Measurements from ENCODE around the gene NOL4L. TPM values are rescaled to one million over a fixed set of nuclear protein-coding genes. Genes with fewer than 3 reads are reported as not detected.

The NOL4L gene
- polyA plus RNA-seq, 2 of the 4 experiments (the other 2 are of a cell fraction), result 9.5 to 11.8 TPM

- FAIRE-seq (no peak), ATAC-seq (no peak), DNase-seq (ENCODE audit: low read depth in 1 of 2, low spot score in 1 of 2) (no peak)
- CTCF ChIA-PET, result interaction anchor here (0.6 to 1.4 kb wide), 6 partner anchors 11 to 34 kb away, joined by 3 to 4 read pairs (median 4); no protein-coding TSS in a partner anchor
- no peaks in the 10 kb centered on the region for H3K4me1 ChIP-seq
- TF ChIP-seq POLR2AphosphoS2 (conservative IDR thresholded peaks at IDR 0.05; ENCODE audit: low read length) (no peak), PHF8 (IDR thresholded peaks at IDR 0.05; ENCODE audit: borderline replicate concordance, low read depth) (no peak), HOXA7 (CRISPR knock-in tag; IDR thresholded peaks at IDR 0.05) (no peak), ZSCAN20 (CRISPR knock-in tag; IDR thresholded peaks at IDR 0.05) (no peak), ZC3H11A (IDR thresholded peaks at IDR 0.05) (no peak), CEBPB (IDR thresholded peaks at IDR 0.05) (no peak), E2F6 (IDR thresholded peaks at IDR 0.05; ENCODE audit: borderline replicate concordance, low read depth) (no peak), MAZ (IDR thresholded peaks at IDR 0.05; ENCODE audit: borderline replicate concordance, low read depth, low read length) (no peak)
- no peaks in the 10 kb centered on the region for H3K9me3 ChIP-seq
- no peak overlapping the region for H3K4me3 ChIP-seq
- 87% methylated on average over 6 of the region's 6 CpGs for WGBS (ENCODE audit: missing lambda C conversion rate)
- POLR2A ChIA-PET, result no interaction called here
- H3K4me2 ChIP-seq, result no peak overlapping the region
- H3K27ac ChIP-seq, result no peak overlapping the region
Measured at GRCh38 chr20:32427996-32428395, 157.1 kb downstream of the NOL4L start.

GRCh38 chr20:32421290-32421689, 163.8 kb downstream of the NOL4L start:
- Histone ChIP-seq H3K4me3 (no peak overlapping the region), H3K27ac (no peak overlapping the region), H3K4me1 (peaks cover 13% of the 10 kb centered on the region; the same call in 2 of the 3 replicates), H3K9me3 (no peaks in the 10 kb centered on the region), H3K4me2 (no peak overlapping the region)
- no peak for ATAC-seq
- ChIA-PET POLR2A (no interaction called here), CTCF (no interaction called here)
- WGBS (ENCODE audit: missing lambda C conversion rate), result 63% methylated on average over 2 of the region's 2 CpGs
- DNase-seq (ENCODE audit: low read depth in 1 of 2, low spot score in 1 of 2), result no peak
- TF ChIP-seq BCL3 (IDR thresholded peaks at IDR 0.05) (no peak), TP53 (CRISPR knock-in tag; IDR thresholded peaks at IDR 0.05) (no peak), BHLHE40 (IDR thresholded peaks at IDR 0.05; ENCODE audit: low read depth, low read length) (no peak), RAD21 (conservative IDR thresholded peaks at IDR 0.05 in 1 of 2, IDR thresholded peaks at IDR 0.05 in 1 of 2) (no peak), RARB (CRISPR knock-in tag; IDR thresholded peaks at IDR 0.05) (no peak), MAX (IDR thresholded peaks at IDR 0.05) (no peak), FOXS1 (CRISPR knock-in tag; IDR thresholded peaks at IDR 0.05) (no peak), FOSL2 (IDR thresholded peaks at IDR 0.05) (no peak), FOSL2 (CRISPR knock-in tag; IDR thresholded peaks at IDR 0.05) (no peak), RFX5 (IDR thresholded peaks at IDR 0.05) (no peak), HOXB5 (CRISPR knock-in tag; IDR thresholded peaks at IDR 0.05) (no peak), HMGXB4 (CRISPR knock-in tag; IDR thresholded peaks at IDR 0.05; ENCODE audit: borderline replicate concordance) (no peak), KDM5A (IDR thresholded peaks at IDR 0.05) (no peak), PHF8 (IDR thresholded peaks at IDR 0.05; ENCODE audit: borderline replicate concordance, low read depth) (no peak), E2F6 (IDR thresholded peaks at IDR 0.05; ENCODE audit: borderline replicate concordance, low read depth) (no peak), KDM1A (IDR thresholded peaks at IDR 0.05; ENCODE audit: low read depth) (no peak), SREBF2 (IDR thresholded peaks at IDR 0.05) (no peak)
- FAIRE-seq, result no peak
